ENCODE data around the gene PTGER4.

PTGER4 gene

DNA sequence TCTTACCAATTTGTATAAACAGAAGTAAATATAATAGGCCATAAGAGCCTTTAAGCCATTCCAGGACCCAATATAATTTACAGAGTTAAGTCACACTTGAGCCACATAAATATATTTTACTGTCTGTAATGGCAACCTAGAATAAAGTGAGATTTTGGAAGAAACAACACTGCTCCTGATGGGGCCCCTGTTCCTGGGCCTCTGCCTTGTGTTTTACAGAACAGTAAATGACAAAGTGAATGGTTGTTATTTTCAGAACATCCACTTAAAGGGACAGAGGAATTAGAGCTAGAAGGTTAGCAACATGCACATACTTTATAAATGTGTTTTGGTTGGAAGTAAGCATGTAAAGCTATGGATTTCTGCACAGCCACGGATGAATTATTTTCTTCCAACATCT, 3.6 kb downstream of the PTGER4 start:
- H3K4me3 ChIP-seq (replicated peaks; ENCODE audit: low read depth, low read length): no peak overlapping the region
- TF ChIP-seq, protein P1, sequence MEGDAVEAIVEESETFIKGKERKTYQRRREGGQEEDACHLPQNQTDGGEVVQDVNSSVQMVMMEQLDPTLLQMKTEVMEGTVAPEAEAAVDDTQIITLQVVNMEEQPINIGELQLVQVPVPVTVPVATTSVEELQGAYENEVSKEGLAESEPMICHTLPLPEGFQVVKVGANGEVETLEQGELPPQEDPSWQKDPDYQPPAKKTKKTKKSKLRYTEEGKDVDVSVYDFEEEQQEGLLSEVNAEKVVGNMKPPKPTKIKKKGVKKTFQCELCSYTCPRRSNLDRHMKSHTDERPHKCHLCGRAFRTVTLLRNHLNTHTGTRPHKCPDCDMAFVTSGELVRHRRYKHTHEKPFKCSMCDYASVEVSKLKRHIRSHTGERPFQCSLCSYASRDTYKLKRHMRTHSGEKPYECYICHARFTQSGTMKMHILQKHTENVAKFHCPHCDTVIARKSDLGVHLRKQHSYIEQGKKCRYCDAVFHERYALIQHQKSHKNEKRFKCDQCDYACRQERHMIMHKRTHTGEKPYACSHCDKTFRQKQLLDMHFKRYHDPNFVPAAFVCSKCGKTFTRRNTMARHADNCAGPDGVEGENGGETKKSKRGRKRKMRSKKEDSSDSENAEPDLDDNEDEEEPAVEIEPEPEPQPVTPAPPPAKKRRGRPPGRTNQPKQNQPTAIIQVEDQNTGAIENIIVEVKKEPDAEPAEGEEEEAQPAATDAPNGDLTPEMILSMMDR (IDR thresholded peaks at IDR 0.05; ENCODE audit: low read length, missing control alignments): no peak
- DNase-seq (ENCODE audit: low read depth): no peak

DNA sequence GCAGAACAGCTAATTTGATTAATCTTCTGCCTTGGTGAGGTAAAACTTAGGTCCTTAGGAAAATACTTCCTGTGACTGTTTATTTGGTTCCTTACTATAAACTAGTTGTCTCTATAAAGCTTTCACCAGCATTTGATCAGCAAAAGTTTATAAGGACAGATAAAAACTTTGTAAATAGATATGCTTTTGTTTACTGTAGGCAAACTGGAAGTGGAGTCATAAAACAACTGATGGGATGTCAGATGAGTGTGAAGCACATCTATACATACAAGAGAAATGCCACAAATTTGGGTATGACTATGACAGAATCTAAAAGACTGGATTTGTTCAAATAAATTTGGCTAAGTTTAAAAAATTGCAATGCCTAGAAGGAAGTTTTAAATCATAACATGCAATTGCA, 5.5 kb downstream of the PTGER4 start:
- no peak for DNase-seq (ENCODE audit: low read depth)
- no peak overlapping the region for H3K4me3 ChIP-seq (replicated peaks; ENCODE audit: low read depth, low read length)
- TF ChIP-seq, protein P1 (IDR thresholded peaks at IDR 0.05; ENCODE audit: low read length, missing control alignments): no peak

DNA sequence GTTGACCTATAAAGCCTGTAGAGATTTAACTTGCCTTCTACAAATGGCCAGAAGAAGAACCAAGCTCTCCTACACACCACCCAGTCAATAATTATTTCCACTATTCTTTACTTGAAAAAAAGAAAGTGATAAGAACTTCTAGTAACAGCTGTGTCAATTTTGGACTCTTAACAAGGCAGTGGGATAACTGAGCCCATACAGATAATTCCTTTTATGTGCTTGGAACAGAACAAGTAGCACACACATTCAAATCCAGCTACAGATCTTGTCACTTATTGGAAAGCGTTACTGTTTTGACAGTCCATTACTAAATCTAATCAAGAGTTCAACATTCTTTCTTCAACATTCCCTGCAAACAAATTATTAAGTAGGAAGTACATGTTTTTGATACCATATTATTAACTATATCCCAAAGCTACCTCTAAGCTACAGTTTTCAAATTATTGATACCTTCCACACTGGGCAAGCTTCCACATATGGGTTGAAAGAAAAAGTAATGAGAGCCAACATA, 6.3 kb downstream of the PTGER4 start:
- TF ChIP-seq, protein P1 (IDR thresholded peaks at IDR 0.05; ENCODE audit: low read length, missing control alignments): no peak

DNA sequence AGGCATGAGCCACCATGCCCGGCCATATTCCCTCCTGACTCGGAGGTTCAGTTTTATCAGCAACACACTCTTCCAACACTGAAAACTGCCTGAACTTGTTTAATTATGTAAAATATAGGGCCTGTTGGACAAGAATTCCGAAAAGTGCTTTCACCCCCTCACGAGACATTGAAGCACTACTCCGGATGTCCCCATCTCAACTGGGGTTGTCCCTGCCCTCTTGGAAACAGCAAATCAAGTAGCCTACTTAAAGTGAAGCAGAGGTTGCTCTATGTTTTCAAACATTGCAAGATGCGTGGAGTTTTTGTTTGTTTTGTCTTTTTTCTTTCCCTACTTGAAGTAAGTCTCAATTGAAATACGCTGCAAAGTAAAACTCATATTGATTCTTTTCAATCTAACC, 7.6 kb downstream of the PTGER4 start:
- H3K4me3 ChIP-seq (replicated peaks; ENCODE audit: low read depth, low read length): no peak overlapping the region
- DNase-seq (ENCODE audit: low read depth): no peak
- TF ChIP-seq, protein P1 (IDR thresholded peaks at IDR 0.05; ENCODE audit: low read length, missing control alignments): no peak

More for the DNA sequence above, 6.3 kb downstream of the PTGER4 start:
- no peak for DNase-seq (ENCODE audit: low read depth)
- no peak overlapping the region for H3K4me3 ChIP-seq (replicated peaks; ENCODE audit: low read depth, low read length)

DNA sequence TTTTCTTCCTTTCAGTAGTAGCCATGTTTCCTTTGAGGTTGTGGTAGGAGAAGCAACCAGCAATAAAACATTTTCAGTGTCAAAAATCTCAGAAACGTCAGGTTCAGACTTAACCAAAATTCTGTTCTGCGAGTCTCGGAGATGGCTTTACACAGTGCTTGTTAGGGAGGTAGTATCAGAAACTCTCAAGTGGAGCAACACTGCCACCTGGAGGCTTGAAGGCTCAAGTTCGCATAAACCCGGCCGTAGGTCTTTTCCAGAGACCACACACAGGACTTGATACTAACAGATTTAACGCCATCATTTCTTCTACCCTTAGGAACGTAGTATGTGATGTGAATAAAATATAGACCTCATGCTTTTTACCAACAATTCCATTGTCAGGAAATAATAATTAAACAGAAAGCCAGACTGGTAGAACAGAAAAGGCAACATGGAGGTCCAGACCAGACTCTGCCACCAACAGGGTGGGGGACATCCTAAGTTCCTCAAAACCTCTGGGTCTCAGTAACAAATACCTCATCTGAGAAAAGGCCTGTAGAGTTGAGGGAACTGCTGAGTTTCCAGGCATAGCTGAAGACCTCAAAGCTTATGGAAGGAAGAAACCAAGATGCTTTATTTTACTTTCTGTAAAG, 8.5 kb downstream of the PTGER4 start:
- no peak overlapping the region for H3K4me3 ChIP-seq (replicated peaks; ENCODE audit: low read depth, low read length)
- DNase-seq (ENCODE audit: low read depth): peak; percentile 93

DNA sequence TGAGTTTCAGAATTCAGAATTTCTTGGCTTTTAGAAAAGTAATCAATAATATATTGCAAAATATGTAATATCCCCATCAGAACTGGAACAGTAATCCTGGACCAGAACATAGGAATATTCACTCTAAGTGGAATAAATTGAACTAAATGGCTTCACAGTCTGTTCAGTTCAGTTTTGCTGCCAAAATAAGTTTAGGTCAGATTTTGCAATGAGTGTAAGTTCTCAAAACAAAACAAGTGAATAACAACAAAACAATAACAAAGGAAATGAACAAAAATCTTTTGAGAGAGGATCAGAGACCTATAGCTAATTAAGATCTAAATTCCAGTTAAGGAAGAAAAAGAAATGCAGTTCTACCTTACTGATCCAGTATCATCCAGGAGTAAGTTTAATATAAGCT, 9.3 kb downstream of the PTGER4 start:
- H3K4me3 ChIP-seq (replicated peaks; ENCODE audit: low read depth, low read length): no peak overlapping the region
- TF ChIP-seq, protein P1 (IDR thresholded peaks at IDR 0.05; ENCODE audit: low read length, missing control alignments): no peak
- DNase-seq (ENCODE audit: low read depth): no peak

More for the DNA sequence above, 8.5 kb downstream of the PTGER4 start:
- TF ChIP-seq, protein P1 (IDR thresholded peaks at IDR 0.05; ENCODE audit: low read length, missing control alignments): peak; percentile 82

DNA sequence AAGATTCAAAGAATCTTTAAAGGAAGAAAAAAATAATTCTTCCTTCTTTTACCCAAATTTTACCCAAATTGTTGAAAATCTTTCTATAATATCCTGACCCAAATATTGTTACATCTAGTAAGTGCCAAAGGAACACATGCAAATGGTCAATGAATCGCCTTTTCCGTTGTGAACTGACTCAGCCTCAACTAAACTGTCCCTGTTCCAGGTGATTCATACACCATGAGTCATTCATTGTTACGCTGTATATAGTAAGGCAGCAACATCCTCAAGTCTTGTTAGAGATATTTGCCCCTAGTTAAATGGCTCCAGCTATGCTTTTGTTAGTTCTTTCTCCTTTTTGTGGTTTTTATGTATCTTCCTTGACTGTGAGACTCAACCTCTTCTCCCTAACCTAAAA, 9.7 kb downstream of the PTGER4 start:
- no peak overlapping the region for H3K4me3 ChIP-seq (replicated peaks; ENCODE audit: low read depth, low read length)
- peak; percentile 96 for DNase-seq (ENCODE audit: low read depth)
- TF ChIP-seq, protein P1 (IDR thresholded peaks at IDR 0.05; ENCODE audit: low read length, missing control alignments): no peak
